MM.1S (cell line): ENCODE results near the gene MSMO1.

Experiments used
- DNase-seq: peaks from one replicate; pipeline ENCODE4 v3.0.0-alpha.2; 2015
- H2AFZ ChIP-seq: fragments of 300-600 bp; sonication (generic); 2 replicates; pipeline ENCODE4 v1.6.0; 2016; ENCODE audit warnings: antibody characterized with exemption, low read length
- H3F3A ChIP-seq: fragments of 300-600 bp; sonication (generic); 2 replicates; pipeline ENCODE4 v1.6.1; 2016; ENCODE audit warnings: mild to moderate bottlenecking, antibody characterized with exemption, low read length, moderate library complexity, mixed read lengths; ENCODE audit not compliant: insufficient read depth
- H3K27ac ChIP-seq: fragments of 300-600 bp; sonication (generic); 2 replicates; pipeline ENCODE4 v1.5.1; 2016; ENCODE audit warnings: mild to moderate bottlenecking, low read length
- H3K27me3 ChIP-seq: fragments of 300-600 bp; sonication (generic); replicated peaks from 2 replicates; pipeline ENCODE4 v1.6.0; 2016; ENCODE audit warnings: low read length; ENCODE audit not compliant: insufficient read depth
- H3K36me3 ChIP-seq: fragments of 300-600 bp; sonication (generic); replicated peaks from 2 replicates; pipeline ENCODE4 v1.6.1; 2016; ENCODE audit warnings: mild to moderate bottlenecking, low read length, mixed read lengths; ENCODE audit not compliant: insufficient read depth
- H3K4me1 ChIP-seq: fragments of 300-600 bp; sonication (generic); 2 replicates; pipeline ENCODE4 v1.6.1; 2016; ENCODE audit warnings: low read length, mixed read lengths
- H3K4me2 ChIP-seq: fragments of 300-600 bp; sonication (generic); 2 replicates; pipeline ENCODE4 v1.6.0; 2016; ENCODE audit warnings: low read depth, low read length
- H3K4me3 ChIP-seq: fragments of 300-600 bp; sonication (generic); 2 replicates; pipeline ENCODE4 v1.5.1; 2016; ENCODE audit warnings: low read length, mixed read lengths
- H3K79me2 ChIP-seq: fragments of 300-600 bp; sonication (generic); 2 replicates; pipeline ENCODE4 v1.6.1; 2016; ENCODE audit warnings: mixed run types, low read length, mixed read lengths
- H3K9ac ChIP-seq: fragments of 300-600 bp; sonication (generic); 2 replicates; pipeline ENCODE4 v1.6.1; 2016; ENCODE audit warnings: low read length, mixed read lengths
- H3K9me2 ChIP-seq: fragments of 300-600 bp; sonication (generic); replicated peaks from 2 replicates; pipeline ENCODE4 v1.6.1; 2016; ENCODE audit warnings: mild to moderate bottlenecking, low read length, mixed read lengths; ENCODE audit not compliant: insufficient read depth
- H3K9me3 ChIP-seq: fragments of 300-600 bp; sonication (generic); replicated peaks from 2 replicates; pipeline ENCODE4 v1.6.1; 2016; ENCODE audit warnings: mild to moderate bottlenecking, low read length, mixed read lengths; ENCODE audit not compliant: insufficient read depth
- H4K20me1 ChIP-seq: fragments of 300-600 bp; sonication (generic); 2 replicates; pipeline ENCODE4 v1.6.1; 2016; ENCODE audit warnings: mild to moderate bottlenecking, low read length, moderate library complexity, mixed read lengths; ENCODE audit not compliant: insufficient read depth
- CTCF ChIP-seq: fragments of 300-600 bp; sonication (generic); IDR thresholded peaks from 2 replicates; pipeline ENCODE4 v1.5.1; 2016; ENCODE audit warnings: antibody characterized with exemption, low read length, mixed read lengths
- EZH2 ChIP-seq: fragments of 300-600 bp; sonication (generic); optimal IDR thresholded peaks from 2 replicates; pipeline ENCODE3; 2017; ENCODE audit warnings: low read depth, mild to moderate bottlenecking, antibody characterized with exemption, low read length, mixed read lengths
- EZH2phosphoT487 ChIP-seq: fragments of 300-600 bp; sonication (generic); IDR thresholded peaks from 2 replicates; pipeline ENCODE4 v1.6.1; 2018; ENCODE audit warnings: antibody characterized with exemption, low read length

The MSMO1 gene

GRCh38 chr4:165324236-165324917, 3.1 kb upstream of the MSMO1 start:
- Histone ChIP-seq H3K4me3 (no peak overlapping the region), H3K4me2 (no peak overlapping the region), H3K27me3 (no peaks in the 10 kb centered on the region), H3F3A (peaks cover 8% of the 10 kb centered on the region; the same call in 1 of the 2 replicates), H3K4me1 (peaks cover 22% of the 10 kb centered on the region), H3K9ac (no peak overlapping the region), H3K79me2 (peaks cover 18% of the 10 kb centered on the region), H2AFZ (no peak overlapping the region), H3K9me2 (no peaks in the 10 kb centered on the region), H3K27ac (no peak overlapping the region), H3K36me3 (no peaks in the 10 kb centered on the region), H3K9me3 (no peaks in the 10 kb centered on the region), H4K20me1 (no peaks in the 10 kb centered on the region)
- no peak for DNase-seq
- no peak for TF ChIP-seq CTCF
- no peak for TF ChIP-seq EZH2phosphoT487
- TF ChIP-seq EZH2: no peak

- H3K27ac ChIP-seq: no peak overlapping the region
- TF ChIP-seq CTCF (no peak), EZH2phosphoT487 (no peak), EZH2 (no peak)
These were observed 2.6 kb upstream of the MSMO1 start for GRCh38 chr4:165324918-165325304.

GRCh38 chr4:165325732-165326512, 1.5 kb upstream of the MSMO1 start:
- DNase-seq: peak; percentile 31
- peaks cover 8% of the 10 kb centered on the region; the same call in 1 of the 2 replicates for H3F3A ChIP-seq
- H3K9ac ChIP-seq: no peak overlapping the region; the same call in 1 of the 2 replicates
- H2AFZ ChIP-seq: peak overlapping the region; percentile 43
- no peaks in the 10 kb centered on the region for H3K36me3 ChIP-seq
- peaks cover 34% of the 10 kb centered on the region for H3K79me2 ChIP-seq
- H3K27me3 ChIP-seq: no peaks in the 10 kb centered on the region
- no peak for TF ChIP-seq EZH2
- TF ChIP-seq EZH2phosphoT487: no peak
- no peak for TF ChIP-seq CTCF
- H3K9me2 ChIP-seq: no peaks in the 10 kb centered on the region
- peak overlapping the region; percentile 65 for H3K4me2 ChIP-seq
- peak overlapping the region; percentile 21; the same call in 1 of the 2 replicates for H3K27ac ChIP-seq
- H3K4me3 ChIP-seq: peak overlapping the region; percentile 71
- H3K9me3 ChIP-seq: no peaks in the 10 kb centered on the region
- peaks cover 25% of the 10 kb centered on the region for H3K4me1 ChIP-seq
- no peaks in the 10 kb centered on the region for H4K20me1 ChIP-seq

More at GRCh38 chr4:165324918-165325304, 2.6 kb upstream of the MSMO1 start:
- H3K79me2 ChIP-seq: peaks cover 24% of the 10 kb centered on the region
- no peak for DNase-seq
- H3K9me3 ChIP-seq: no peaks in the 10 kb centered on the region
- no peak overlapping the region for H3K9ac ChIP-seq
- H3K4me1 ChIP-seq: peaks cover 22% of the 10 kb centered on the region
- no peak overlapping the region for H3K4me2 ChIP-seq
- no peaks in the 10 kb centered on the region for H3K9me2 ChIP-seq
- H3F3A ChIP-seq: peaks cover 8% of the 10 kb centered on the region; the same call in 1 of the 2 replicates
- no peaks in the 10 kb centered on the region for H4K20me1 ChIP-seq
- no peak overlapping the region for H2AFZ ChIP-seq
- no peaks in the 10 kb centered on the region for H3K36me3 ChIP-seq
- no peak overlapping the region for H3K4me3 ChIP-seq
- no peaks in the 10 kb centered on the region for H3K27me3 ChIP-seq
